GM21423 (cell line): ENCODE data around the gene AP5S1.

Experiments
- ATAC-seq: cut with Tn5 transposase; IDR thresholded peaks from one replicate; pipeline ENCODE4 v1.9.1; 2021; ENCODE audit warnings: mild to moderate bottlenecking, moderate library complexity; ENCODE audit not compliant: unreplicated experiment

Gene AP5S1

GRCh38 chr20:3820048-3820900 lies at the start of gene AP5S1:
TSS of gene AP5S1 (plus strand) at chr20:3820547. CDS start at chr20:3822118, 1,571 bp downstream.
- ATAC-seq = peak; percentile 81

GRCh38 chr20:3771552-3772058 lies 48.7 kb upstream of the AP5S1 start:
- no peak for ATAC-seq

- ATAC-seq = no peak
These were observed 44.8 kb upstream of the AP5S1 start for GRCh38 chr20:3775457-3776108.

GRCh38 chr20:3777381-3777715 lies 43.0 kb upstream of the AP5S1 start:
- no peak for ATAC-seq

GRCh38 chr20:3777716-3778629 lies 42.4 kb upstream of the AP5S1 start:
- no peak for ATAC-seq

GRCh38 chr20:3778976-3779375 lies 41.4 kb upstream of the AP5S1 start:
- no peak for ATAC-seq

GRCh38 chr20:3781153-3781910 lies 39.0 kb upstream of the AP5S1 start, which contains the start of gene SPEF1:
TSS of gene SPEF1 (minus strand) at chr20:3781448. CDS start at chr20:3781287, 161 bp downstream.
- ATAC-seq = no peak

- ATAC-seq = no peak
These were observed 37.8 kb upstream of the AP5S1 start for GRCh38 chr20:3782597-3782996.

- ATAC-seq = no peak
These were observed 37.3 kb upstream of the AP5S1 start for GRCh38 chr20:3783068-3783489.

GRCh38 chr20:3783511-3784195 lies 36.7 kb upstream of the AP5S1 start:
- no peak for ATAC-seq

- ATAC-seq = no peak
These were observed 36.0 kb upstream of the AP5S1 start for GRCh38 chr20:3784216-3784853.

- ATAC-seq = no peak
These were observed 35.5 kb upstream of the AP5S1 start for GRCh38 chr20:3784863-3785239.

- ATAC-seq = no peak
These were observed 34.9 kb upstream of the AP5S1 start for GRCh38 chr20:3785240-3786125.

- ATAC-seq = peak; percentile 11
These were observed 34.2 kb upstream of the AP5S1 start for GRCh38 chr20:3786126-3786484.

- ATAC-seq = peak; percentile 79
These were observed 33.6 kb upstream of the AP5S1 start, which contains the start of gene CENPB for GRCh38 chr20:3786665-3787323. TSS of gene CENPB (minus strand) at chr20:3786740. CDS start at chr20:3786483, 257 bp downstream.

- no peak for ATAC-seq
These were observed 32.9 kb upstream of the AP5S1 start for GRCh38 chr20:3787324-3788014.

- ATAC-seq = no peak
These were observed 31.6 kb upstream of the AP5S1 start for GRCh38 chr20:3788685-3789155.
